Right hindlimb (tissue), 1 donor: ENCODE data around the gene ARFIP2.
"Not testable (repeated sequence)": the region's sequence is repeated elsewhere in the genome, so short reads cannot be mapped to it uniquely, and the experiment has no call there.

Experiments
- DNase-seq: peaks from one replicate; pipeline ENCODE4 v3.0.0-alpha.2; 2018

The ARFIP2 gene

DNA sequence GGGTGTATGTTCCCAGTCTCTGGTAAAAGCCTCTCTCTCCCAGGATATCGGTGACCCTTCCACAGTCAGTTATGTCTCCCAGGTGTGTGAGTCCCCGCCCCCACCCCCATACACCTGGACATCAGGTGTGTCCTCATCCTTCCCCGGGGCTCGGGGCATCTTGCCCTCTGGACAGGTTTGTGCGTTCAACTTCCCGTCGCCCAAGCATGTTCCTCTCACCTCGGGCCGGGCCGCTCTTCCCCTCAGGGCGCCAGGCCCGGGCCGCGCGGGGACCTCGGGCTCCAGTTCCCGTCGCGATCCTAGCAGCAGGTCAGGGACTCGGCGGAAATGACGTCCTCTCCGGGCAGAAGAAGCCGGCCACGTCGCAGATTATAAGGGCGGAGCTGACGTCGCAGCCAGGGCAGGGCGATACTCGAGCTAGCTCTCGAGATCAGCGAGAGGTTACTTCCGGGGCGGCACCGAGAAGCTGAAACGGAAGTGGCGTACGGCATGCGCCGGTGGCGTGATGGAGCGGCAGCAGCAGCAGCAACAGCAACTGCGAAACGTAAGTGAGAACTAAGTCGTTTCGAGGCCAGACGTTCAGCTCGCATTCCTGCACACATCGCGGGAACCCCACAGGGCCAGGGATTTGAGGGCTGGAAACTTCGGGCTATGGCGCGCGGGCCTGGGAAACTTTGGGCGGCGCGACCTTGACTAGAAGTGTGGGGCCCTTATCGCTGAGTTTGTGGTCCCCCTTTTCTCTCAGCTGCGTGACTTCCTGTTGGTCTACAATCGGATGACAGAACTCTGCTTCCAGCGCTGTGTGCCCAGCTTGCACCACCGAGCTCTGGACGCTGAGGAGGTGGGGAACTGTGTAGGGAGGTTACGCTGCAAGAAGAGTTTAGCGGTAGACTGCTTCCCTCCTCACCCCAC, at the start of gene ARFIP2, which contains the start of gene TIMM10B:
Gene ARFIP2, minus strand, starts transcription at position 320 of the 912 bp plus-strand sequence. CDS start 910 bp downstream, outside the sequence.
Gene TIMM10B, plus strand, starts transcription at position 490 of the 912 bp plus-strand sequence. Its CDS starts 16 bp downstream, at position 506.
- peak; percentile 99 for DNase-seq

GRCh38 chr11:6530848-6531247, 49.7 kb upstream of the ARFIP2 start:
- no peak for DNase-seq

DNA sequence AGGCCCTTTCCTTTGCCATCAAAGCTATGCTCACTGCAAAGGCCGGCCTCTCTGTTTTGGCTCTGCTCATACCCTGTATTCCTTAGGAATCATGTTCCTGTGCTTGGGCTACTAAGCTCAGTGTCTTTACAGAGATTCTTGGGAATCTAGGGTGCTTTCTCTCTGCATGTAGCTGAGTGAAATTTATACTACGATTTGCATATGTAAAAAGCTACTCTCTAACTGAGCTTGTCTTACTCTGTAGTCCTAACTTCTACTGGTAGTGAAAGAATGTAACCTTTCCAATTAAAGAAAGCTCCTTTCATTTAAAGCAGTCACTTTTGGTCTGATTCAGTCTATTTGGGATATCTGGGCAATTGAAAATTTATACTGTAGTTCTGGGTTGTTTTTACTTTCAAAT, 48.1 kb upstream of the ARFIP2 start:
- no peak for DNase-seq

- DNase-seq, result no peak
Measured at GRCh38 chr11:6526411-6527135, 45.4 kb upstream of the ARFIP2 start.

DNA sequence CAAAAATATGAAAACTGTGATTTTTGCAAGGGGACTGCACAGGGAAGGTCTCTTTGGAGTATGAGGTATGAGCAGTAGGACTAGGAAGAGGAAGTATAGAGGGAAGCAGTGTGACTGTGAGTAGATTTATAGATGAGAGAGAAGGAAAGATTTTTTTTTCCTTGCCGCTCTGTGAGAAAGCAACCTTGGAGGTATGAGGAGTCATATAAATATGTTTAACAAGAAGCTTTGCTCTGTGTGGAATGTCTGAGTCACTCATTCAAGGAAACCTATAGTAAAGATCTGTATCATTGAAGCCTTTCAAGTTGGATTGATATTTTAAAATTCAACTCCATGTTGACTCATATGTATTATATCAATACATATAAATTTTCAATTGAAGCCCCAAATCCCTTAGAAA, 42.1 kb upstream of the ARFIP2 start:
- DNase-seq, result no peak

DNA sequence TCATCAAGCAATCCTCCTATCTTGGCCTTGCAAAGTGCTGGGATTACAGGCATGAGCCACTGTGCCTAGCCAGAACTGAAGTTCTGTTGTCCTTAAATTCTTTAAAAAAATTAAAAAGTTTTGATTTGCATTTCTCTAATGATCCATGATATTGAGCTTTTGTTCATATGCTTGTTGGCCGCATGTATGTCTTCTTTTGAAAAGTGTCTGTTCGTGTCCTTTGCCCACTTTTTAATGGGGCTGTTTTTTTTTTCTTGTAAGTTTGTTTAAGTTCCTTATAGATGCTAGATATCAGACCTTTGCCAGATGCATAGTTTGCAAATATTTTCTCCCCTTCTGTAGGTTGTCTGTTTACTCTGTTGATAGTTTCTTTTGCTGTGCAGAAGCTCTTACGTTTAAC, 40.8 kb upstream of the ARFIP2 start:
- not testable (repeated sequence) for DNase-seq

- DNase-seq, result no peak
Measured at GRCh38 chr11:6520265-6520664, 39.1 kb upstream of the ARFIP2 start.

DNA sequence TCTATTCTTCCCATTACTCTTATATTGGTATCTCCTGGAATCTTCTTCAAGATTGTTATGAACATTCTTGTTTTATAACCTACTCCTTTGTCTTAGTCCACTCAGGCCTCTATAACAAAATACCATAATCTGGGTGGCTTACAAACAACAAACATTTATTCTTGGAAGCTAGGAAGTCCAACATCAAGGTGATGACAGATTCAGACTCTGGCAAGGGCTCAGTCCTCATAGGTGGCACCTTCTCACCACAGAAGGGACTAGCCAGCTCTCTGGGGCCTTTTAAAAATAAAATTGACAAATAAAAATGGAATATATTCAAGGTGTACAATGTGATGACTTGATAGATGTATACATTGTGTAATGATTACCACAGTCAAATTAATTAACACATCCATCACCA, 35.7 kb upstream of the ARFIP2 start:
- DNase-seq, result no peak

GRCh38 chr11:6505577-6506240, 24.6 kb upstream of the ARFIP2 start:
- no peak for DNase-seq

DNA sequence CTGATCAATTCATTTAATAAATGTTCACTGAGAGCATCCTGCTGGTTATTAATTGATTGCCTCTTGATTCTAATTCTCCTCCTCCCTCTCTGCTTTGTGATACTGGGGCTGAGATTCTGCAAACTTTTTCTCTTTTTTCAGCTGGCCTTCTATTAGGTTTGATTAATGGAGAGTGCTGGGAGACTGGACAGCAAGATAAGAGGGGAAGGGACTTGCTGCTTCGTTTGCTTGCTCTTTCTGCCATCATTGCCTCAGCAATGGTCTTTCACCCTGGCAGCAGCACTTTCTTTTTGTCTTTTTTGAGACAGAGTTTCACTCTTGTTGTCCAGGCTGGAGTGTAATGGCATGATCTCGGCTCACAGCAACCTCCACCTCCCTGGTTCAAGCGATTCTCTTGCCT, 23.0 kb upstream of the ARFIP2 start:
- DNase-seq, result no peak

DNA sequence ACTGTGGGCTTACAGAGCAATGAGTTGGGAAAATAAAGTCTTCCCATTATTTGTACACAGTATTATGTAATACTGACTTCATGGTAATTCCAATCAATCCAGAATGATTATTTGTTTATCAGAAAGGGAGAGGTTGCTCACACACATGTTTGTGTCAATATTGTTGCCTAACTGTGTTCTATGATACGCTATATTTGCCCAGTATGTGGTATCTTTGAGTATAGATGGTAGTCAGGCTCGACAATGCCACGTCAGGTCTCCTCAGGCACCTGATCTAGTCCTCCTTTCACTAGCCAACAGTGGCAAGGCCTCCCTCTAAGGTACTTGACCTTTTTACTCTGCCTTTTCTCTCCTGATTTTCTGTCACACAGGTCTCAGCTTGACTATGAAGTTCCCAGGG, 21.3 kb upstream of the ARFIP2 start:
- DNase-seq, result no peak

DNA sequence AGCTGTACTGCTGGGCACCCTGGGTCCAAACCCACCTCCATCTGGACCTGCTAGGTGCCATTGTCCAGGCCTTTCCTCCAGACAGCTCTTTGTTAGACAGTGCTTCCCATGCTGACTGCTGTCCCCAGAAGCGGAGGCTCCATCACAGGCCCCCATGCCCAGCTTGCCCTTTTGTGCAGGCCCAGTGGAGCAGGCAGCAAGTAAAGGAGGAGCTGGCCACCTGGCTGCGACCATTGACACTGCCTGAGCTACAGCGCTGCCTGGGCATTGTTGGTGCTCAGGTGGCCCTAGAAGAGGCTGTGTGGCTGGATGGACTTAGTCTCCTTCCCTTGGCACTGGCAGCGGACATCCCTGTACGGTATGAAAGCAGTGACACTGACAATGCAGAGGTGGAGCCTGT, 17.4 kb upstream of the ARFIP2 start:
- no peak for DNase-seq

- no peak for DNase-seq
Measured at GRCh38 chr11:6498121-6498520, 17.0 kb upstream of the ARFIP2 start.

- peak; percentile 57 for DNase-seq
Measured at GRCh38 chr11:6497069-6497839, 16.1 kb upstream of the ARFIP2 start, which contains the start of gene DNHD1. TSS of gene DNHD1 (plus strand) at chr11:6497280. CDS start at chr11:6498216, 936 bp downstream.

- no peak for DNase-seq
Measured at GRCh38 chr11:6489306-6489705, 8.2 kb upstream of the ARFIP2 start.

DNA sequence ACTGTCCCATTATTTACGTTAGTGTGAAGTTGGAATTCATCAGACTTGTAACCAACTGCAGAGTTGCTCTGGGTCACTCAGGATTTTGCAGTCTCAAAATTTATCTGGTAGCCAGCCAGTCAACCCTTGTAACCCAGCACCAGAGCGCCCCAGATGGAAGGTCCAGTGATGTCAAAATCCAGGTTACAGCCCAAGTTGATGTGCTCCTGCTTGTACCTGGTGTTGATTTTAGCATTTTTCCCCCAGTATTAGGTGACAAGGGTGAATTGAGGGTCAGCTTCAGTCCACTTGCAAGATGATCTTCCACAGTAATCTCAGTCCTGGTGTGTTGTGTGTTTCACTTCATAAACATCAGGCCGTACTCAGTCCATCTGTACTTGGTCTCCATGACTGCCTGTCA, 7.7 kb upstream of the ARFIP2 start:
- DNase-seq, result no peak

GRCh38 chr11:6488342-6488741, 7.2 kb upstream of the ARFIP2 start:
- DNase-seq, result no peak

DNA sequence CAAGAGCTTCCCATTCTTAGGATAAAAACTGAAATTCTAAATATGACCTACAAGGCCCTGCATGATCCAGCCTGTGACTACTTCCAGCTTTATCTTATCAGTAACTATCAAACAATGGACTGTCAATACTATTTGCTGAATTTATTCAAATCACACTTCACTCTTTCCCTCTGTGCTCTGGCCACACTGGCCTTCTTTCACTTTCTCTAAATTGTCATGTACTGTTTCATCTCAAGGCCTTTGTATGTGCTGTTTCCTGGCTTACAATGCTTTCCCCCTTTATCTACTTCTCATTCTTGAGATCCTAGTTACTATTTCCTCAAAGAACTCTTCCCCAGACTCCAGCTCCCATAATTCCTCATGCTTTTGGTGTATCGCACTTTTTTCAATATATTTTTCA, 5.8 kb upstream of the ARFIP2 start:
- no peak for DNase-seq

GRCh38 chr11:6486256-6486655, 5.1 kb upstream of the ARFIP2 start:
- DNase-seq, result no peak

DNA sequence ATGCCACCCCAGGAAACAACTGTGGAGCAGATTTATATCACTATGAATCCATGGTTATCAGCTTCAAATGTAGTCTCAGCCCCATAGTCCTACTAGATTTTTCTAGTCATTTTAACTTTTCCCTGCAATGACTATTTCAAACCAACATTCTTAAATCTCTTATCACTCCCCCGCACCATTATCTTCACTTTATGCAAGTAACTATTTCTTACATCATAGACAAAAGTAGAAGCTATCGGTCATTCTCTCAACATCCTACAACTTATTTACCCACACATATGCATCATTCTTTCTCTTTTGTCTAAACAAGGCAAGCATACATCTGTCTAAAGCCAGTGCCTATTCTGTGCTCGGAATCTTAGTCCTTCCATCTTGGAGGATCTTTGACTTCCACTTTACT, 4.5 kb upstream of the ARFIP2 start:
- no peak for DNase-seq

DNA sequence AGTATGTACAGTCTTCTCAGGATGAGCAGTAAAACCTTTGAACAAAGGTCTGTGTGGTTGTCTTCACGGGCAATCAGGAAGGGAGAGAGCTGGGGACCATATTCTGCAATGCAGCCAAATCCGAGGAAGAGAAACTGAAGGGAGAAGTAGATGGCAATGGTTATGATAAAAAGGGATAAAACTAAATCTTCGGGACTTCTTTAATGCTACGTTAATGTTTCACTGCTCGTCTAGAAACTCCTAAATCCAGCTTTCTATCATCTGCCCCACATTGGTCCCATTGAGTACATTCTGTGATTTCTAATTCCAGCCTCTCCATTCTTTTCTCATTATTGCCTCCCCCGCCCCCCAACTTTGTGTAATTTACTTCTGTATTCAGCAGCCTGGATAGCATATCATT, 1.9 kb upstream of the ARFIP2 start:
- DNase-seq, result no peak

DNA sequence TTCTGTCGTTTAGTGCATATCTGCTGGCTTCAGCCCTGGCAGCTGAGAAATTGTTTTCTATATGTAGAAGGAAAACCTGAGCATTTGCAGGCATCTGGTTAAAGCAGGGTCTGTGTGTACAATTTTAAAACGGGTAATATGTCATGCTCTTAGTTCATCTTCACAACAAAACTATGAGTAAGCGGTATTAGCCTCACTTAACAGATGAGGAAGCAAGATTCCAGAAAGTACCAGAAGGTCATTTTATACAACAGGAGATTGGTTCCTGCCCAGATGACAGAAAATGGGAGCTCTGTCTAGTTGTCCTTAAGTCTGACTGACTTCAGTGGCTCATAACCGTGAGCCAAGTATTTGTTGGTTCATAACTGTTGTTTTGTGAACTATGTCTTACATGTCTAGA, 1.3 kb upstream of the ARFIP2 start:
- no peak for DNase-seq

DNA sequence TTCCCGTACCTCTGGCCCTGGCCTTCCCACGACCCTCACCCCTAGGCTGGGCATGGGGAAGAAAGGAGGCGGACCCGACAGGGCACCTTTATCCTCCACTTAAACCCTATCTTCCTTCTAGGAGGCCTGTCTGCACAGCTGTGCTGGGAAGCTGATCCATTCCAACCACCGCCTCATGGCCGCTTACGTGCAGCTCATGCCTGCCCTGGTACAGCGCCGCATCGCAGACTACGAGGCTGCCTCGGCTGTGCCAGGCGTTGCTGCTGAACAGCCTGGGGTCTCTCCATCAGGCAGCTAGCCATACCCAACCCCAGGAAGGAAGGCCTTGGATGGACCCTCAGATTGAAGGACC, 769 bp upstream of the ARFIP2 start:
- no peak for DNase-seq
